ENCODE measurements around the gene WDR33. TPM values are rescaled to one million over a fixed set of nuclear protein-coding genes. Genes with fewer than 3 reads are reported as not detected.
A peak's percentile ranks its signal among the peaks of the same experiment; 100 is the strongest.

WDR33 gene
- total and polyA plus RNA-seq, 2 of the 4 experiments (the other 2 are of a cell fraction), result 19.6 to 41.2 TPM

DNA sequence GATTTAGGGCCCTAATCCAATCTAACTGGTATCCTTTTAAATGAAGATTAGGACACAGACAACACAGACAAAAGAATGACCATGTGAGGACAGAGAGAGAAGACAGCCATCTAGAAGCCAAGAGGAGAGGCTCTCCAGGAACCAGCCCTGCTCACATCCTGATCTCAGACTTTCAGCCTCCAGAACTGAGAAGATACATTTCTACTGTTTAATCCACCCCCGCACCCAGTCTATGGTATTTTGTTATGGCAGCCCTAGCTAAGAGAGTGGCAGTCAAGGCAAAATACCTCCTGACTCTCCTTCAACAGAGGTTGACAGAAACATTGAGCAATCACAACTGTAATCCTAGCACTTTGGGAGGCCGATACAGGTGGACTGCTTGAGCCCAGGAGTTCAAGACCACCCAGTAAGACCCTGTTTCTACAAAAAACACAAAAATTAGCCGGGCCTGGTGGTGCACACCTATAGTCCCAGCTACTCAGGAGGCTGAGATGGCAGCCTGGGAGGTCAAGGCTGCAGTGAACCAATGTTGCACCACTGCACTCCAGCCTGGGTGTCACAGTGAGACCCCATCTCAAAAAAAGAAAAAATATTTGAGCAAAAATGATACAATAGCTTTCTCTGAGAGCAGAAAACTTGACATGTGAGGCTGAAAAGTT is 34.7 kb downstream of the WDR33 start:
- H3K4me3 ChIP-seq (ENCODE audit: insufficient read depth, low read depth, low read length), result no peak overlapping the region
- H4K5ac ChIP-seq (ENCODE audit: low read depth, low read length), result no peak overlapping the region
- no peak overlapping the region for H2BK120ac ChIP-seq (ENCODE audit: low read depth, low read length)
- H3K27me3 ChIP-seq (ENCODE audit: control insufficient read depth, insufficient read depth, low read length), result no peaks in the 10 kb centered on the region
- peaks cover 60% of the 10 kb centered on the region for H4K20me1 ChIP-seq (ENCODE audit: insufficient read depth, low read length)
- H2BK15ac ChIP-seq (ENCODE audit: low read depth, low read length), result no peak overlapping the region
- H2BK5ac ChIP-seq (ENCODE audit: low read depth, low read length, poor library complexity, severe bottlenecking), result no peak overlapping the region
- TF ChIP-seq RFX5 (IDR thresholded peaks at IDR 0.05; ENCODE audit: low read depth, low read length), result no peak
- no peak for TF ChIP-seq BHLHE40 (IDR thresholded peaks at IDR 0.05; ENCODE audit: low read depth, low read length)
- peak; percentile 59 for TF ChIP-seq CEBPB (IDR thresholded peaks at IDR 0.05; ENCODE audit: low read depth, low read length)
- TF ChIP-seq, protein P1, sequence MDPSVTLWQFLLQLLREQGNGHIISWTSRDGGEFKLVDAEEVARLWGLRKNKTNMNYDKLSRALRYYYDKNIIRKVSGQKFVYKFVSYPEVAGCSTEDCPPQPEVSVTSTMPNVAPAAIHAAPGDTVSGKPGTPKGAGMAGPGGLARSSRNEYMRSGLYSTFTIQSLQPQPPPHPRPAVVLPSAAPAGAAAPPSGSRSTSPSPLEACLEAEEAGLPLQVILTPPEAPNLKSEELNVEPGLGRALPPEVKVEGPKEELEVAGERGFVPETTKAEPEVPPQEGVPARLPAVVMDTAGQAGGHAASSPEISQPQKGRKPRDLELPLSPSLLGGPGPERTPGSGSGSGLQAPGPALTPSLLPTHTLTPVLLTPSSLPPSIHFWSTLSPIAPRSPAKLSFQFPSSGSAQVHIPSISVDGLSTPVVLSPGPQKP (IDR thresholded peaks at IDR 0.05; ENCODE audit: borderline replicate concordance, low read depth, low read length), result no peak
- no peak overlapping the region for H2BK20ac ChIP-seq (ENCODE audit: low read depth, low read length)
- no peak overlapping the region for H2AK9ac ChIP-seq (replicated peaks; ENCODE audit: low read depth, low read length, poor library complexity)
- no peak overlapping the region for H3K23ac ChIP-seq (ENCODE audit: low read depth, low read length)
- no peak overlapping the region for H2AFZ ChIP-seq (replicated peaks; ENCODE audit: low read length, poor library complexity)
- ChIA-PET POLR2A (ENCODE audit: unreplicated experiment) (no interaction called here), CTCF (no interaction called here)
- H3K9me3 ChIP-seq (ENCODE audit: control insufficient read depth, insufficient read depth, low read length), result no peaks in the 10 kb centered on the region
- no peak overlapping the region for H3K9ac ChIP-seq (ENCODE audit: low read depth, low read length)
- dilution Hi-C loops (cut with HindIII; ENCODE audit: low sequenced_read_pairs, unreplicated experiment), result no loop called here
- no peak overlapping the region for H3K14ac ChIP-seq (replicated peaks; ENCODE audit: low read depth, low read length)
- DNase-seq (peak; percentile 12), ATAC-seq (ENCODE audit: low read depth) (peak; percentile 62)
- in situ Hi-C loops (cut with MboI; ENCODE audit: low sequenced_read_pairs), result no loop called here
- no peak overlapping the region for H3K4ac ChIP-seq (ENCODE audit: low read depth, low read length)
- H3K79me1 ChIP-seq (ENCODE audit: low read depth in 1 of 2, low read length in 2 of 2), result peaks cover 24 to 71% of the 10 kb centered on the region in 2 experiments
- H3K36me3 ChIP-seq (ENCODE audit: control insufficient read depth, insufficient read depth, low read length), result no peaks in the 10 kb centered on the region
- intact Hi-C loops (cut with micrococcal nuclease), result no loop called here
- no peak overlapping the region for H4K91ac ChIP-seq (ENCODE audit: insufficient read depth, low read depth, low read length)
- H3K56ac ChIP-seq (ENCODE audit: extremely low read depth, insufficient read depth, low read length), result no peak overlapping the region
- H3K4me2 ChIP-seq (ENCODE audit: low read depth, low read length), result no peak overlapping the region
- peaks cover 7% of the 10 kb centered on the region; the same call in 1 of the 2 replicates for H3K9me1 ChIP-seq (ENCODE audit: insufficient read depth, low read length)
- no peak overlapping the region for H3K27ac ChIP-seq (ENCODE audit: insufficient read depth, low read length)
- WGBS, 2 experiments (ENCODE audit: extremely low coverage in 2 of 2, insufficient read length in 1 of 2), result 83% methylated on average over 1 of the region's 3 CpGs; no CpG with 5 or more reads in 1 of the 2 experiments
- BruUV-seq (replicated peaks), result no TSS peak
- no peak overlapping the region for H4K8ac ChIP-seq (ENCODE audit: low read depth in 2 of 2, low read length in 2 of 2)
- H3K4me1 ChIP-seq (ENCODE audit: control insufficient read depth, insufficient read depth, low read length), result peaks cover 6% of the 10 kb centered on the region
- no peak overlapping the region for H2AK5ac ChIP-seq (ENCODE audit: low read depth, low read length)
- H3K18ac ChIP-seq (ENCODE audit: low read depth, low read length), result no peak overlapping the region
